Mammary epithelial cell (primary cell): Measurements from ENCODE around the gene FAM9C.

Experiments used
- EZH2 ChIP-seq: IDR thresholded peaks from 2 replicates; pipeline ENCODE4 v1.6.1; 2012; ENCODE audit warnings: low read length, inconsistent platforms, borderline replicate concordance
- TF ChIP-seq, protein P1 (sequence below), 2 donors: IDR thresholded peaks in 1 of 2; conservative IDR thresholded peaks in 1 of 2; 2 replicates each; pipeline ENCODE4 v1.5.1; 2011 to 2012; ENCODE audit warnings: inconsistent platforms in 2 of 2, low read length in 2 of 2, mild to moderate bottlenecking in 2 of 2, control low read depth in 1 of 2, low read depth in 1 of 2; ENCODE audit not compliant: insufficient read depth in 1 of 2; ENCODE audit errors: extremely low read depth in 1 of 2

DNA sequence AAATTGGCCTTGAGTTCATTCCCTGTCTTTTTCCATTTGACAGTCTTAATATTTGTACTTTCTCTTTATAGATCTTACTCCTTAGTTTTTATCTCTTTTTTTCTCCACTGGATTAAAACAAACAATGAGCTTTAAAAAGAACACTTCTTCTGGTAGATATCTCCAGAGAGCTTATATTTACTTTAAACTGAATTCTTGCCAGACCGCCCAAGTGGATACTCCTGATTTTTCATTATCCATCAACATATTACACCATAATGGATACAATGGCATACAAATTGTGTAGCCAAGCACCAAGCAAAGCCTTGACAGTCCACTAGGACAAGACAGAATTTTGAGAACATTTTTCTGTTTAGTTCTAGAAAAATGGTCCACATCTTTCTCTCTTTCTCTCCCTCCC, 50.6 kb downstream of the FAM9C start:
- TF ChIP-seq, protein P1, sequence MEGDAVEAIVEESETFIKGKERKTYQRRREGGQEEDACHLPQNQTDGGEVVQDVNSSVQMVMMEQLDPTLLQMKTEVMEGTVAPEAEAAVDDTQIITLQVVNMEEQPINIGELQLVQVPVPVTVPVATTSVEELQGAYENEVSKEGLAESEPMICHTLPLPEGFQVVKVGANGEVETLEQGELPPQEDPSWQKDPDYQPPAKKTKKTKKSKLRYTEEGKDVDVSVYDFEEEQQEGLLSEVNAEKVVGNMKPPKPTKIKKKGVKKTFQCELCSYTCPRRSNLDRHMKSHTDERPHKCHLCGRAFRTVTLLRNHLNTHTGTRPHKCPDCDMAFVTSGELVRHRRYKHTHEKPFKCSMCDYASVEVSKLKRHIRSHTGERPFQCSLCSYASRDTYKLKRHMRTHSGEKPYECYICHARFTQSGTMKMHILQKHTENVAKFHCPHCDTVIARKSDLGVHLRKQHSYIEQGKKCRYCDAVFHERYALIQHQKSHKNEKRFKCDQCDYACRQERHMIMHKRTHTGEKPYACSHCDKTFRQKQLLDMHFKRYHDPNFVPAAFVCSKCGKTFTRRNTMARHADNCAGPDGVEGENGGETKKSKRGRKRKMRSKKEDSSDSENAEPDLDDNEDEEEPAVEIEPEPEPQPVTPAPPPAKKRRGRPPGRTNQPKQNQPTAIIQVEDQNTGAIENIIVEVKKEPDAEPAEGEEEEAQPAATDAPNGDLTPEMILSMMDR (conservative IDR thresholded peaks at IDR 0.05 in 1 of 2, IDR thresholded peaks at IDR 0.05 in 1 of 2; ENCODE audit: extremely low read depth in 1 of 2, insufficient read depth in 1 of 2, low read depth in 1 of 2, low read length in 2 of 2) = no peak
- no peak for TF ChIP-seq EZH2
